HG02943 (cell line): Measurements from ENCODE around the gene NINL.
"Not testable (repeated sequence)": the region's sequence is repeated elsewhere in the genome, so short reads cannot be mapped to it uniquely, and the experiment has no call there.

Experiments
- ATAC-seq: cut with Tn5 transposase; IDR thresholded peaks from one replicate; pipeline ENCODE4 v1.9.1; 2021; ENCODE audit warnings: mild to moderate bottlenecking, low read depth, moderate library complexity; ENCODE audit not compliant: unreplicated experiment

Gene NINL

DNA sequence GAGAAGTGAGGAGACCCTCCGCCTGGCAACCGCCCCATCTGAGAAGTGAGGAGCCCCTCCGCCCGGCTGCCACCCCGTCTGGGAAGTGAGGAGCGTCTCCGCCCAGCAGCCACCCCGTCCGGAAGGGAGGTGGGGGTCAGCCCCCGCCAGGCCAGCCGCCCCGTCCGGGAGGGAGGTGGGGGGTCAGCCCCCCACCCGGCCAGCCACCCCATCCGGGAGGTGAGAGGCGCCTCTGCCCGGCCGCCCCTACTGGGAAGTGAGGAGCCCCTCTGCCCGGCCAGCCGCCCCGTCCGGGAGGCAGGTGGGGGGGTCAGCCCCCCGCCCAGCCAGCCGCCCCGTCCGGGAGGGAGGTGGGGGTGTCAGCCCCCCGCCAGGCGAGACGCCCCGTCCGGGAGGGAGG is 23.6 kb downstream of the NINL start:
- not testable (repeated sequence) for ATAC-seq

DNA sequence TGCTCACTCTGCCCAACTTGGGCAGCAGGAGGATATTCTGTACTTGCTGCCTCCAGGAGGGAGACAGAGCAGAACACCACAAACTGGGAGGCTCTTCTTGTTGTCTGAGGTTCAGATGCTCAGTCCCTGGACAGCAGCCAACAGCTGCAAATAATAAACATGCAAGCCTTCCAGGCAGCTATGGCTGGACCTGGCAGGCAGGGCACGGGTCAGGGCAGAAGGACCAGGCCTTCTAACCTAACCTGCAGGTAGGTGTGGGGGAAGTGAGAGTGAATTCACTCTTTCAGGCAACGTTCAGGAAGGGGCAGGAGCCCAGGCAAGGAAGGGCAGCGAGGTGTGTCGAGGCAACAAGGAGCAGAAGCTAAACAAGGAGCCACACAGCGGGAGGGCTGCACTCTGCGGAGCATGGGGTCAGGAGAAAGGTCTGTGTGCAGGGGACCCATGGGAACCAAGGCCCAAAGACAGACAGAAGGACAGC is 31.5 kb downstream of the NINL start:
- ATAC-seq, result no peak

DNA sequence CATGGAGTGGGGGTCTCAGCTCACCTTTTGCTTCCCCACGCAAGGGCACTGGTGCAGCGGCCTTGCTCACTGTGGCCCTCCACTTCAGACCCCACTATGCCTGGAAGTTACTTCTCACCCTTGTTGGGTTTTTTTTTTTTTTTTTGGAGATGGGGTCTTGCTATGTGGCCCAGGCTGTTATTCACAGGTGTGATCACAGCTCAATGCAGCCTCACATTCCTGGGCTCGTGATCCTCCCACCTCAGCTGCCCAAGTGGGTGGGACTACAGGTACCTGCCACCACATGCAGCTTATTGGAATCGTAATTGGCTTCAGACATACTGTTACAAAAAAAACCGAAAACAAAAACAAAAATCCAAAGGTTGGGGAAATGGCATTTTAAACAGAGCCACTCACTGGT is 32.4 kb downstream of the NINL start:
- ATAC-seq, result no peak

DNA sequence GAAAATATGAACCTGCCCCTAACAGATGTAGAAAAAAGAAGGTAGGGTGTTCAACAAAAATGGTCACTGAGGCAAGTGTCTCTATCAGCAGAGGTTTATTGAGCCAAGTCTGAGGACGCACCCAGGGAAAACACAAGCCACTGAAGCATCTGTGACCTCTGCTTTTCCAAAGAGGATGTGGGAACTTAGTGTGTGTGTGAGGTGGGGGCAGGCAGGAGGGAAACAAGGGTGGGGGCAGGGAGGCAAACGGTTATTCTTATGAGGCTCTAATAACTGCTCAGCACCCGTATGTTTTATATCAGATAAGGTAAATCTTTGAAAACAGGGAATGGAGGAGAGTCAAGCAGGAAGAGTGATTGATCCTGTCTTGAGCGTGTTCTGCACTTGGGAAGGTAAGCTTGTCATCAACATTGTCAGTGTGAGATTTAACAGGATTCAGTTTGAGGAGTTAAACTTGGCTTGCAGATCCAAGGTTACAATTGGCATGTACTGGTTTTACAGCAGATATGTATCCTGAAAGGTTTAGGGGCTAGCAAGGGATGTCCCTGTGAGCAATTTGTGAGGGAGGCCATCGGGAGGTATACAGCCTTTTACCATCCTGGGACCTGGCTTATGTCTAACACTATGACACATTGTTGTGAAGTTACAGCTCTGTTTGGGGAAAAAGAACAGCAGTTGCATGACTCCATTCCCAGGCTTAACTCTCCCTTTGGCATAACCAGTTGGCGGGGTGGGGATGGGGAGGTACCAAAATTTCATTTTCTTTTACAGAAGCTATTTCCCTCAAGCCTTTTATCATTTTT is 33.7 kb downstream of the NINL start:
- ATAC-seq, result no peak

DNA sequence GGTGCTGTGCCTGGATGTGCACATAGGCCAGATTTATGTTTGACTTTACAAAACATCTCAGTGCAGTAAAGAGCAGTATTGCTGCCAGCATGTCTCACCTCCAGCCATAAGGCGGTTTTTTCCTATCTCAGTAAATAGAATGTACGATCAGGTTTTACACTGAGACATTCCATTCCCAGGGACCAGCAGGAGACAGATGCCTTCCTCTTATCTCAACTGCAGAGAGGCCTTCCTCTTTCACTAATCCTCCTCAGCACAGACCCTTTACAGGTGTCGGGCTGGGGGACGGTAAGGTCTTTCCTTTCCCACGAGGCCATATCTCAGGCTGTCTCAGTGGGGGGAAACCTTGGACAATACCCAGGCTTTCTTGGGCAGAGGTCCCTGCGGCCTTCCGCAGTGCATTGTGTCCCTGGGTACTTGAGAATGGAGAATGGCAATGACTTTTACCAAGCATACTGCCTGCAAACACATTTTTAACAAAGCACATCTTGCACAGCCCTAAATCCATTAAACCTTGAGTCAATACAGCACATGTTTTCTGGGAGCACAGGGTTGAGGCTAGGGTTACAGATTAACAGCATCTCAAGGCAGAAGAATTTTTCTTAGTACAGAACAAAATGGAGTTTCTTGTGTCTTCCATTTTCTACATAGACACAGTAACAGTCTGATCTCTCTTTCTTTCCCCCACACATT is 34.5 kb downstream of the NINL start:
- ATAC-seq, result not testable (repeated sequence)

DNA sequence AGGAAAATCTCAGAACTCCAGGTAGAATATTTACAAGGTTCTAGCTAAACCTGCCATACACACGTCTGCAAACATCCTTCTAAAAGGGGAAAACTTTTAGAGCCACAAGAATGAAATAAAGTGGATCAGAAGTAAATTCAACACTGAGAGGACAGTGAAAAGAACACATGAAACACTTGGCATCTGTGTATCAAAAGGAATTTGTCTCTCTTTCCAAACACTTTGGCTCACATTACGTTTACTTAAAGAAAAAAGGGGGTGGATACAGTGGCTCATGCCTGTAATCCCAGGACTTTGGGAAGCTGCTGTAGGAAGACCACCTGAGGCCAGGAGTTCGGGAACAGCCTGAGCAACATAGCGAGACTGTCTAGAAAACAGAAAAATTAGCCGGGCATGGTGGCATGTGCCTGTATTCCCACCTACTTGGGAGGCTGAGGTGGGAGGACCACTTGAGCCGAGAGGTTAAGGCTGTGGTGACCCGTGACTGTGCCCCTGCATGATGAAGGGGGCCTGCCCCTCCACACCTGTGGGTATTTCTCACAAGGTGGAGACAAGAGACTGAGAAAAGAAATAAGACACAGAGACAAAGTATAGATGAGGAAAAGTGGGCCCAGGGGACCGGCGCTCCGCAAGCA is 35.4 kb downstream of the NINL start:
- ATAC-seq, result no peak

DNA sequence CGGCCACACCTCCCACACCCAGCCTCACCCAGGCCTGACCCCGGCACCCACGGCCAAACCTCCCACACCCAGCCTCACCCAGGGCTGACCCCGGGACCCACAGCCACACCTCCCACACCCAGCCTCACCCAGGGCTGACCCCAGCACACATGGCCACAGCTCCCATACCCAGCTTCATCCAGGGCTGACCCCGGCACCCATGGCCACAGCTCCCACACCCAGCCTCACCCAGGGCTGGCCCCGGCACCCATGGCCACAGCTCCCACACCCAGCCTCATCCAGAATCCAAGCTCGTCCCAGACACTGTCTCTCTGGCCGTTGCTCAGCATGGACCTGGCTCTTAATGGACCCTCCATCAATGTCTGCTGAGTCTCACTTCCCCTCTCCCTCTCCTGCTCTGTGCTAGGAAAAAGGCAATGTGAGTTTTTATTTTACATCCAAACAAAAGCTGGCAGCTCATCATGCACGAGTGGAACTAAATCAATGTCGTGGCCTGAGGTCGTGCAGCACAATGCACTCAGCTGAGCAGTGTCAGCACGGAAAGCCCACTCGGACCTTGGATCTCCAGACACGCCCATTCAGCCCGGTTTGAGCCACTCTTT is 36.1 kb downstream of the NINL start:
- no peak for ATAC-seq

DNA sequence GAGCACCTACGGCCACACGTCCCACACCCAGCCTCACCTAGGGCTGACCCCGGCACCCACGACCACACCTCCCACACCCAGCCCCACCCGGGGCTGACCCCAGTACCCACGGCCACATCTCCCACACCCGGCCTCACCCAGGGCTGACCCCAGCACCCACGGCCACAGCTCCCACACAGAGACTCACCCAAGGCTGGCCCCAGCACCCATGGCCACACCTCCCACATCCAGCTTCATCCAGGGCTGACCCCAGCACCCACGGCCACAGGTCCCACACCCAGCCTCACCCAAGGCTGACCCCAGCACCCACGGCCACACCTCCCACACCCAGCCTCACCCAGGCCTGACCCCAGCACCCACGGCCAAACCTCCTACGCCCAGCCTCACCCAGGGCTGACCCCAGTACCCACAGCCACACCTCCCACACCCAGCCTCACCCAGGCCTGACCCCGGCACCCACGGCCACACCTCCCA is 36.7 kb downstream of the NINL start:
- no peak for ATAC-seq

DNA sequence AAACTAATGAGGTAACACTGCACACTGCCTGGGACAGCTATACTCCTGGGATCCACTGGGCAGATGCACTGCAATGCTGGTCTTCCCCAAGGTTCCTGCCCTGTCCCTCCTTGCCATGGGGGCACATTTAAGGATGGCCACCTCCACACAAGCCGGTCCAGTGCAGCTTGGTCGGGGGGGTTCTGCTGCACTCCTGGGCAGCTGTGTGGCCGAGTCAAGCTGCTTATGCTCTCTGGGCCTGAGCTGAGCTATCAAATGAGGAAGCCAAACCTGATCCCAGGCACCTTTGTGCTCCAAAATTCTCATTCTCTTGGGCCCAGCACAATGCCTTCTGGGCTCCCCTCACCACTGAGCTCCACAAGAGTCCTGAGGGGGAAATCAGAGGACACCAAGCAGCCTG is 37.3 kb downstream of the NINL start:
- ATAC-seq, result no peak

DNA sequence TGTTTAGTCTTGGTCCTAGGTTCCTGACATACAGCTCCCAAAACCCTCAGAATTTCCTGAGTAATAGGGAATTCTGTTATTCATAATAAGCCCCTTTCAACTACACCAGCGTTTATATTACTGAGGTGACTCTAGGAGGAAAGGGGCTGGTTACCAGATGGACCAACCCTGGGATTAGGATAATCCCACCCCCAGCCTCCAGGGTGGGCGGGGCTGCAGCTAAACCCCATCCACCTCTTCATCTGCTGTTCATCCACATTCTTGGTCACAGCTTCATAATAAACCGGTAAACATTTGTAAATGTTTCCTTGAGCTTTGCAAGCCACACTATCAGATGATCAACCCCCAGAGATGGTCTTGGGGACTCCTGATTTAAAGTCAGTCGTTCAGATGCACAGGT is 38.3 kb downstream of the NINL start:
- no peak for ATAC-seq

DNA sequence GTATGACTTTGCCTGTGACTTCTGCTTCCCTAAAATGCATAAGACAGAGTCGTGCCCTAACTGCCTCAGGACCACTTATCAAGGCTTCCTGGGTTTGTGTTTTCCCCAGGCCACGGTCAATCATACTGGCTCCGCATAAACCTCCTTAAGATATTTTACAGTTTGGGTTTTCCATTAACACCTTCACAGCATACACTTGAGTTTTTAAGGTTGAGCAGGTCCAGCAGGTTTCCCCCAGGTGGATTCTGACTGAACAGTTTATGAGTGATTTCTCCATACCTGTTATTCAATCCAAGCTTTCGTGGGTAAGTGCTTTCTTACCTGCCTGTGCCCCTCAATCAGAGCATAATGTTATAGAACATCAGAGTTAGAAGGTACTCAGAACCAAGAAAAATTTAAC is 39.3 kb downstream of the NINL start:
- no peak for ATAC-seq

DNA sequence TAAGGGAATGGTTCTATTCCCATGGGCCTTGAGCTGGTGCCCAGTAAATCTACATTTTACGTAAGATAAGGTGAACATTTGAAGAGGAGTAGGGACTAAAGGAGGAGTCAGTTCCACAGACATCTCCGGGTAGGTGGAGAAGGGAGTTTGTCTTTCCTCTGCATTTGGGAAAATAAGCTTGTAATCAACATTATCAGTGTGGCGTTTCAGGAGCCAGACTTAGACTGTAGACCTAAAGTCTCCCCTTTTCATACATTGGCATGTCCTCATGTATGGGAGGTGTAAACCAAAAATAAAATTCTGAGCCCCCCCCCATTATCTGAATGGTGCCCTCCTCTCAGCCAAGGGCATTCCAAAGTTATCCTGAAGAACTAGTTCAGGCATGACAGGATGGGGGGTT is 40.2 kb downstream of the NINL start:
- ATAC-seq, result no peak

DNA sequence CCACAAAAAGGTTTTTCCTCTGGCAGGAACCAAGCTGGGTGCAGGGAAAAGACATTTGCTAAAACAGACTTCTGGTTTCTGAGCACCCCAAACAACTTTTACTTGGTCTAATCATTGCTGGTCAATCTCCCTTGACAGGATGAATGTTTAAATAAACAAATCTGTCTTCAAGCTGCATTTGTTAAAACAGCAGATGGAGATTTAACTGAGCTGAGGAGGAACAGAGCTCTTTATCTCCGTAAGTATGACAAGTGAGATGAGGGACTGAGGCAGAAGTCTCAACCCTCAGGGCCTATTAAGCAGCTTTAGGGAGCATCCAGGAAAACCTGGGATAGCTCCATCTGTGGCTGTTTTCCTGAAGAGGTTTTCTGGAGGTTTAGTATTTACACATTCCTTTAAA is 40.6 kb downstream of the NINL start:
- no peak for ATAC-seq

DNA sequence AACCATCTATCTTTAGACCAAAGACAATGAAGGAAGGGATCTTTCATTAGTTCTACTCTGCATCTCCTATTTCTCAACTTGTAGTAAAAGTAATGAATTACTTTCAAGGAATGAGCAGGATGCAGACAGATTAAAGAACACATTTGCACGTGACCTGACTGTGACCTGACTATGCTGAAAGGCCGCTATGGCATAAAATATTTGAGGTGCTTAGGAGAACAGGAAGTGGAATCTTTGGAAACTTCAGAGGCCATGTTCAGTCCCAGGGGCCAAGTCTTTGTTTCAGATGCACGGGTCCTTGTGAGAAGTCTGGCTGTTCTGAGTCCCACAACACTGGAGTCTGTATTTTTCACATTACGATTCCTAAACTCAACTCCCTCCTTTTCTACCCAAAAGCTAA is 41.0 kb downstream of the NINL start:
- ATAC-seq, result no peak

DNA sequence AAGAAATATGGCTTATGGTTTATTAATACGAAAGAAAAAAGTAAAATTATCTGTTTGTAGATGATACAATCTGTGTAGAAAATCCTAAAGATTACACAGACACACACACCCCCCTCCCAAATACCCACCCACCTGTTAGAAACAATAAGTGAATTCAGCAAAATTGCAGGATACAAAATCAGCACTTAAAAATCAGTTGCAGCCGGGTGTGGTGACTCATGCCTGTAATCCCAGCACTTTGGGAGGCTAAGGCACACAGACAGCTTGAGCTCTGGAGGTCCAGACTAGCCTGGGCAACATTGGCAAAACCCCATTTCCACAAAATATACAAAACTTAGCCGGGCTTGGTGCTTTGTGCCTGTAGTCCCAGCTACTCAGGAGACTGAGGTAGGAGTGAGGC is 42.3 kb downstream of the NINL start:
- ATAC-seq, result no peak

DNA sequence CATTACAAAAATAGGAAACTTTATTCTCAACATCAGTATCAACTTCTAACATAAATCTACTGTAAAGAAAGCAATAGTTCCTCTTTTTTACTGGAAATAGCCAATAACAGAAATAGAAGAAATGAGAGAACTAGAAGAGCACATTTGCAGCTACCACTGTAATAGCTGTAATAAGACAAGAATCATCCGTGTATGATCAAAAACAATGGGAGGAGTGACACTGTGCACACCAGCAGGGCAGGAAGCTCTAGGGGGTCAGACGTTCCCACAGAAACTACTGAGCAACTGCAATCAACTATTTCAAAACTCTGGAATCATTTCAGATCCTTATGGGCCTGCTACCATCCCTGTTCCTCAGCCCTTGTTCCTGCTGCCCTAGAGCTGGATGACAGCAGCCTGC is 43.7 kb downstream of the NINL start:
- ATAC-seq, result no peak

DNA sequence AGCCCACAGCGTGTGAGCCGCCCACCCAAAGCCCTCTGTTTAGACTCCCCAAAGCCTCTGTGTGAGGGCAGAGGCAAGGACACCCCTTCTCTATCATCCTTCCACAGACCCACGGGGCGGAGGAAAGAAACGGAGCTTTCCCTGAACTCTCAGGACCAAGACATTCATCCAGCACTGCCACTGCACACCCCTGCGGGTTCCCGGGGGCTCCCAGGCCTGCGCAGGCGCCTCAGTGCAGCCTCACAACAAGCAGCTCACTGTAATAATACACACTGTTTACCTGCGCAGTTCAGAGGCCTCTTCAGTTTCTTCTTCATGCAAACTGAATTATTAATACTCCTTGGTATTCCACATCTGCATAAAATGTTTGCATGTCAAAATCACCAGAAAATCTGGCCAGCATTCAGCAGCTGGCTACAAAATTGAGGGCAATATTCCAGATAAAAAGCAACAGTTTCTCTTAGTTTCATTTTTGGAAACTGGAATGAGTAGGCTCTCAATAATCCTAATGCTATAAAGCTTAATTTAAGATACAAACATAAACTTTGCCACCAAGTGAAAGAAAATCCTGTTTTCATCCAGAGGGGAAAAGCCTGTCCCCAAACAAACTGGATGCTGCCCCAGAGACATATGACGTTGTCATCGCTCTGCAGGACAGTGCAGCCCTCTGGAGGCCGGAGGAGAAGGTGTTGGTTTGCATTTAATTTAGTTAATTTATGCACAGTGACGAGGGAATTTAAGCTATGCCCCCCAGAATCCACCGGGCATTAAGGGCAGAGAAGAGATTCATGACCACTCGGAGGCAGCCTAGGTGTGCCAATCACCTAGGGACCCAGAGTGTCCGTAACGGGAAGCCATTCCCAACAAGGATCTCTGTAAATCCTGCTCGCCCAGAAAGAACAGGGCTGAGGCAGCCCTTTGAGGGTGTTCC is 45.3 kb downstream of the NINL start:
- no peak for ATAC-seq

DNA sequence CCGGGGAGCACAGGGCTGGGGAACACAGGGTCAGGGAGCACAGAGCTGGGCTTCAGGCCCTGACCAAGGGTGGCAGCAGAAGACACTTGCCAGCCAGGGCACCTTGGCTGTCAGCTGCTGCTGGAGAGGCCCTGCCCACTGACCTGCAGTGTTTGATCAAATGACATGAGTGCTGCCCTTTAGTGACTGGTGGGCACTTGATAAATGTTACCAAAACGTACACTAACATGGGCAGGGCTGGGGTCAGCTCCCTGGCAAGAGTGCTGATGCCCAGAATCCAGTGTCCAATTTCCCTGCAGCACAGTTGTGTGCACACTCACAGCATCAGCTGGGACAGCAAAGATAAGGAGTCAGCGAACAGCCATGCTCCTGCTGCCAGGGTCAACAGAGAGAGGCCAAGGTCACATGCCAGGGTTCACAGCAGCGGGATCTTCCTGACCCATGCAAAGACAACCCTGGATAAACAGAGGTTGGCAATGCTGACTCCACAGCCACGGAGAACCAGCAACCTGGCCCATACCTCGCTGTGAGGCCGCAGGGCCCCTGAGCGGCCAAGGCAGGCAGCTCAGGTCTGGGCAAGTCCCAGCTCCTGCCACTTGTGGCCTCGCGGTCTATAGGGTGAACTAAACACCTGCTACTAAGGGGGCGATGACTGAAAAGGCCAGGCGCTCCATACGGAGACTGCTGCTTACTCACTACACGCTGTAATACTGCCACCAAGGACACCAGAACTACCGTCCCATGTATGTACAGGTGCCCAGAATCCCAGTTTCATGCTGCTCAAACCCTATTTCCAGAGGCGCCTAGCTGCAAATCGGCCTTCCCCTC is 46.3 kb downstream of the NINL start:
- no peak for ATAC-seq

DNA sequence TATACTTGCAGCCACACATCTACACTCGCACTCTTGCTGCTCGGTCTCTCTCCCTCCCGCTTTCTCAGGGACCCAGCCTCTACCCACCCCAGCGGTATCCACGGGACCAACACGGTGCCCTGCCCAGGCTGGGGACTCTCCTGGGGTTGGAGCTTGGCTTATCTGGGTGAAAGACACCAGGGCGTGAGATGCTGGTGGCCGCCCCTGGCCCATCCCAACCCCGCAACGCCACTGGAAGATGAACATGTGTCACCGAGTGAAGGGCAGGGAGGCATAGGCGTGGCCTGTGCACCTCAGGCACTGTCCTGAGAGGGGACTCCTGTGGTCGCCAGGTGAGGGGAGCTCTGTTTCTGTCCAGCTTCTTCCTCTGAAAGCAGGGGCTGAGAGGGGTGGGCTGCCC is 47.4 kb downstream of the NINL start:
- ATAC-seq, result no peak
